Measurements from ENCODE around the gene OGFOD3.
"Not testable (repeated sequence)": the region's sequence is repeated elsewhere in the genome, so short reads cannot be mapped to it uniquely, and the experiment has no call there.

OGFOD3 gene

DNA sequence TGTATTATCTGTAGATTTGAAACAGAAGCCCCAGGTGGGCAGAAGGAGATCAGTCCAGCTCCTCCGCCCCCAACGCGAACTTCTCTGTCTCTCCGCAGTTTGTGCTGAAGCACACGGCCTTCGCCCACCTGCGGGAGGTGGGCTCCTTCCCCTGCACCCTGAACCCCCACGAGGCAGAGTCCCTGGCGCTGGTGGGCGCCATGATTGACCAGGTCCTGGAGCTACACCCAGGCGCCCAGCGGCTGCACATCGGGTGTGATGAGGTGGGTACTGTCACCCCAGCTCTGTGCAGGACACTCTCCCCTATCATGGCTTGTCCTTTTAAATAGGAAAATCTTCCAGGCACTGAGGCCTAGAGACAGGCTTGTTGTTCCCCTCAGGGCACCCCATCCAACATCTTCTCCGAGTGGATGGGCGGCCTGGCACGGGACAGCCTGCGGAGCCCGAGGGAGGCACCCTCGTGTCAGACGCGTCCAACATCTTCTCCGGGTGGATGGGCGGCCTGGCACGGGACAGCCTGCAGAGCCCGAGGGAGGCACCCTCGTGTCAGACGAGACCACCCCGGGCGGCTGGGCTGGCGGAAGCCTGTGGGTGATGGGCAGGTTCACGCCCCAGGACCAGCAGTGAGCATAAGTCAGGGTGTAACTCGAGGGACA, 15.3 kb upstream of the OGFOD3 start:
- DNase-seq (ENCODE audit: low spot score) = no peak

DNA sequence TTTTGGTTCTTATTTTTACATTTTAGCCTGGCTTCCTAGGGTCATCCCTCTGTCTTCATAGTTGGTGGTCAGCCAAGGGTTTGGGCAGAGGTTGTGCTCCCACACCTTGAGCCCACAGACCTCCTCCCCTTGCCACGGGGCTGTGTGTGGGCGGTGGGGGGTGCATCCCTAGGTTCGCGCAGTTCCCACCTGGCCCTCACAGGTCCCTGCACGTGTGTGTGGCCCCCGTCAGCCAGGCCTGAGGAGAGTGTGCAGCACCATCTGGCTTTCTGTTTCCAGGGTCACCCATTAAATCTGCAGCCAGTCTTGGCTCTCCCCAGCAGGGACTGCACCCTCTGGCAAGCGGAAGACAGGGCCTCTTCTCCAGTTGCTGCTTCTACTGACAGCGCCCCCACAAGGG, 13.6 kb upstream of the OGFOD3 start:
- DNase-seq (ENCODE audit: low spot score) = no peak

DNA sequence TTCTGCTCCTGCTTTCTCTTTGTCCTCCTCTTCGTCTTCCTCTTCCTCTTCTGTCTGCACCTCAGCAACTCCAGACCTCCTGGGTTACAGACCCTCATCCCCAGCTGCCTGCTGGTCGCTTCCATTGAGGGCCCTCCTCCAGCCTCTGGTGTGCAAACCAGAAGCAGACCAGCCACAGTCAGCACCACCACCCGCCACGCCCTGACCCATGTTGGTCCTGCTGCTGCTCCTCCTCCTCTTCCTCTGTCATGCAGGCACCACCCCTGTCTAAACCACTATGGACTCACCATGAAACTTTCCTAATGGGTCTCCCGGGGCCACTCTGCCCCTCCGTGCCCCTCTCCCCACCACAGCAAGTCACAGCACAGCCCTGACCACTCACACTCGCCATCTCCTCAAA, 11.4 kb upstream of the OGFOD3 start:
- DNase-seq (ENCODE audit: low spot score) = no peak

DNA sequence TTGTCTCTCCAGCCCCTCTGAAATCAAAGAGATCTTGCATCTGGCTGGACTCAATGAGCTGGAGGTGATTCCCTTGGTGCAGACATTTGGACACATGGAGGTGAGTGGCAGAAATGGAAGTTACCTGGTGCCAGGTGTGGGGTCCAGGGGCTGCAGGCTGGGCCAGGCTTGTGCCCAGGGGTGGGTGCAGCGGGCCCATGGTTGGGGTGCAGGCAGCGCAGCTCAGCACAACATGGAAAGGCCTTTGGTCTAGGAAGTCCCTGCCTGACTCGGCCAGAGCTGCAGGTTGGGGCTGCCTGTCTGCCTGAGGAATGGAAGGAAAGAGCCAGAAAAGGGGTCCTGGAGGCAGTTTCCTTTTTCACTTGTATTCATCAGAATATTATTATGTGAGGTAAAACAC, 10.2 kb upstream of the OGFOD3 start:
- DNase-seq (ENCODE audit: low spot score) = no peak

DNA sequence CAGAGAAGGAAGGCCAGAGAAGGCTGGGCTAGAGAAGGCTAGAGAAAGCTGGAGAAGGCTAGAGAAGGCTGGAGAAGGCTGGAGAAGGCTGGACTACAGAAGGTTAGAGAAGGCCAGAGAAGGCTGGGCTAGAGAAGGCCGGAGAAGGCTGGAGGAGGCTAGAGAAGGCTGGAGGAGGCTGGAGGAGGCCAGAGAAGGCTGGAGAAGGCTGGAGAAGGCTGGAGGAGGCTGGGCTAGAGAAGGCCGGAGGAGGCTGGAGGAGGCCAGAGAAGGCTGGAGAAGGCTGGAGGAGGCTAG, 6.4 kb upstream of the OGFOD3 start:
- DNase-seq (ENCODE audit: low spot score) = no peak

DNA sequence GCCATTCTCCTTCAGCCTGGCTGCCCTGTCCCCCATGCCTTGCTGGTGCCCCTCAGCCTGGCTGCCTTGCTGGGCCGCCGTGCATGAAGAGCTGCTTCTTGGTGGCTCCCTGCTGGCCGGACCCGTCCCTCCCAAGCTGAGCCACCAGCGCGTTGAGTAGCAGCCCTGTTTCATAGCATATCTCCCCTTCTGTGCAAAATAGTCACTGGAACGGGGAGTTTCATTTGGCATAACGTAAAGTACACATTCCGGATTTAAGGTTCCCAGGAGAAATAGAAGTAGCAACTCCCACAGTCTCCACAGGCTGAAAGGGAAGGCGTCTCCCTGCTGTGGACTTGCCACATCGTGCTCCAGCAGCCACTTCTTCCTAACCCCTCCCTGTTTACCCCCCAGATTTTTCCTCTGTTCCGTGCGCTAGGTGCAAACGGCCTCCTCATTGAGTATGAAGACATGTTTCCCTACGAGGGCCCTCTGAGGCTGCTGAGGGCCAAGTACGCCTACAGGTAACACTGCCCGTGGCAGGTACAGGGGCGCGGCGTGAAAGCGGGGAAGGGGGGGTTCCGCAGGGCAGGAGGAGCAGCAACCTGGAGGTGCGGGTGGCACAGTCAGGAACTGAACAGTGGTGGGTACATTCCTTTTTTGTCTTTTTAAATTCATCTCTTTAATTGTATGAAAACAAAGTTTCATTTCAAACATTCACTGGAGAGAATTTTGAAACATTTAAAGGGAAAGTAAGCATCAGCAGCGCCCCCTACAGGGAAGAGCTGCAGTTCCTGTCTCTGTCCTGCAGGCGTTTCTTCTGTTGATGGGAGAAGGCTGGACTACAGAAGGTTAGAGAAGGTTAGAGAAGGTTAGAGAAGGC, 5.8 kb upstream of the OGFOD3 start:
- DNase-seq (ENCODE audit: low spot score) = peak; percentile 34

DNA sequence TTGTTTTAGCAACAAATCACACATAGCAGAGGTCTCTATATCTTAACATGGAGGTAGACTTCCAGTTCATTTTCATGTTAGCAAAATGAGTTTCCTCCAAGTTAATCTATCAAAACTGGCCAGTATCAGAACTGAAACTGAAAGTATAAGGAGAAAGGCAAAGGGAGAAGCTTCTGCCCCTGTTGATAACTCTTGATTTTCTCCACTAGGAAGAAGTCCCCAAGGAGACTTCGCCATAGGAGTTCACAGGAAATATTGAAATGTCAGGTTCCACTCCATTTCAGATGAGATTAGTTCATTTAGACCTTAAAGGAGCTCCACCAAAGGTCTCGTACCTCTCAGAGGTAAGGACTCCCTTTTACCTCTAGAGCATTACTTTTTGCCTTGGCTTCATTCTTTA, 1.2 kb upstream of the OGFOD3 start:
- DNase-seq (ENCODE audit: low spot score) = no peak

DNA sequence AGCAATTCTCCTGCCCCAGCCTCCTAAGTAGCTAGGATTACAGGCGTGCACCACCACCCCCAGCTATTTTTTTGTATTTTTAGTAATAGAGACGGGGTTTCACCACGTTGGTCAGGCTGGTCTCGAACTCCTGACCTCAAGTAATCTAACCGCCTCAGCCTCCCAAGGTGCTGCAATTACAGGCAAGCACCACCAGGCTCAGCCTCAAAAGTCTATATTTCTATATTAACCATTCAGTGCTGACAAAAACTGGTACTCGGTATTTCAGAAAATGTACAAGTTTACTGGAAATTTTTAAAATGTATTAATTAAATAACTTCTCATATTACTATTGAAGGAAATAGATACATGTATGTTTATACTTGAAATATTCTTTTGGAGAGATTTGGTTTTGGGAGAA, 1.6 kb downstream of the OGFOD3 start:
- peak; percentile 56 for DNase-seq (ENCODE audit: low spot score)

DNA sequence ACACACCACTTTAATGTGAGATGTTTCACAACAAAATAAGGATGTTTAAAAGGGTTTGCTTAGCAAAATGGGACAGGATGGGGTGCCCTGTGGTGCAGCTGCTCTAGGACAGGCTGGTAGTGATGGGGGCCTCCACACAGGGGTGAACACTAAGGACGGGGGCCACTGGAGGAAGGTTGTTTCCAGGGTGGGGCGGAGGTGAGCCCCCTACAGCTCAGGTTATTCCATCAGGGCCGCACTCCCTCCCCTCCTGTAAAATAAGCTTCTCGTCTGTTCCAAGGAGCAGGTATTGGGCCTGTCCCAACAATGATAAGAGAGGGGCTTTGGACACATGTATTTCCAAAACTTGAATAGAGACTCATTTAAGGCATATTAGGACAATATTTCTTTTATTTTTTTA, 2.1 kb downstream of the OGFOD3 start:
- DNase-seq (ENCODE audit: low spot score) = no peak

DNA sequence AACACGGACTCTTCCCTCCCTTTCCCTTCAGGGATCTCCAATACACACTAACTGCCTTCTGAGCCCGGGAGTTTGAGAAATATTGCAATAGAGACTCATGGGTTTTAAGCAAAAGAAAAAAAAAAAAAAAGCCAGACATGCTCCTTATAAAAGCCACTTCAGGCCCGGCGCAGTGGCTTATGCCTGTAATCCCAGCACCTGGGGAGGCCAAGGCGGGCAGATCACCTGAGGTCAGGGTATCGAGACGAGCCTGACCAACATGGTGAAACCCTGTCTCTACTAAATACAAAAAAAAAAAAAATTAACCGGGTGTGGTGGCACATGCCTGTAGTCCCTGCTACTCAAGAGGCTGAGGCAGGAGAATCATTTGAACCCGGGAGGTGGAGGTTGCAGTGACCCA, 2.6 kb downstream of the OGFOD3 start:
- DNase-seq (ENCODE audit: low spot score) = no peak

DNA sequence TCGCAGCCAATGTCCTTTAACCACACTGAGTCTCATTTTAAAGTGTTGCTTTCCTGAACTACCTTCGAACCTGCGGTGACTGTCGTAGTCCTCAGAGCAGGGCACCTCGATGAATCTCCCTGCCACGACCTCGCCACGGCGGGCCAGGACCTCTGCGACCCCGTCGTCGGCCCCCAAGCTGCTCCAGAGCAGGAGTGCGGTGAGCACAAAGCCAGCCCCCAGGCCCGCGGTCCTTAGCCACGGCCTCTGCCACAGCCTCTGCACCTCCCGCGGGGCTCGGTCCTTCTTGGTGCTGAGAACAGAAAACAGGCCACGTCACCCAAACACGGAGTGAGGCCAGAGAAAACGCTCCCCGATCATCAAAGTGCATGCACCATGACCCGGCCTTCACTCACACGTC, 3.0 kb downstream of the OGFOD3 start:
- no peak for DNase-seq (ENCODE audit: low spot score)

DNA sequence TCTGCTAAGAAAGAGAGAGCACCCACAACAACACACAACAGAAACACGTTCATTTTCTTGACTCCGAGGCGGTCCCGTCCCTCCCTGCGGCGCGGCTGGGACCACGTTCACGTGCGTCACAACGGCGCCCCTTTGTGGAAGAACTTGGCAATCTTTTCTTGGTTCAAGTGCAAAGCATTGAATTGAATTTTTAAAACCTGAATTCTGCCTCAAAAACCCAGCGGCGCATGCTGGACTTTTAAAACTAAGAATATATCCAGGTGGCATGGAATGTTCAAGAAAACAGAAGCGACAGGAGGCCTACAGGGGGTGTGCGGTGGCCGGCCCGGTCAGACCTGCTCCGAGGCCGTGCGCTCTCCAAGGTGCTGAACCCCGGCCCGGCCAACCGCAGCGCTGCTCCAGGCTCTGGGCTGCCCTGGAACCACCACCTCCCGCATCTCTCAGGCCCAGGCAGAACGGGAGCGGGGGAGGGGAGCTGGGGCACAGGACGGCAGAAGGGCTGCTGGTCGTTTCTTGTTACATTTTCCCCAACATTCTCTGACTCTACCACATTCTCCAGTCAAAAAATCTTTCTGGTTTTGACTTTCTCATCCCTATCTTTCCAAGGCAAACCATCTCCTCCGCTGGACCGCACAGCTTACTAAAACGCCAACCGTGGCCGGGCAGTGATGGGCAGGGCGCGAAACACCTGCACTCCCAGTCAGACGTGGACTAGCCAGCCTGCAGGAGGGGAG, 3.7 kb downstream of the OGFOD3 start:
- DNase-seq (ENCODE audit: low spot score) = peak; percentile 31

DNA sequence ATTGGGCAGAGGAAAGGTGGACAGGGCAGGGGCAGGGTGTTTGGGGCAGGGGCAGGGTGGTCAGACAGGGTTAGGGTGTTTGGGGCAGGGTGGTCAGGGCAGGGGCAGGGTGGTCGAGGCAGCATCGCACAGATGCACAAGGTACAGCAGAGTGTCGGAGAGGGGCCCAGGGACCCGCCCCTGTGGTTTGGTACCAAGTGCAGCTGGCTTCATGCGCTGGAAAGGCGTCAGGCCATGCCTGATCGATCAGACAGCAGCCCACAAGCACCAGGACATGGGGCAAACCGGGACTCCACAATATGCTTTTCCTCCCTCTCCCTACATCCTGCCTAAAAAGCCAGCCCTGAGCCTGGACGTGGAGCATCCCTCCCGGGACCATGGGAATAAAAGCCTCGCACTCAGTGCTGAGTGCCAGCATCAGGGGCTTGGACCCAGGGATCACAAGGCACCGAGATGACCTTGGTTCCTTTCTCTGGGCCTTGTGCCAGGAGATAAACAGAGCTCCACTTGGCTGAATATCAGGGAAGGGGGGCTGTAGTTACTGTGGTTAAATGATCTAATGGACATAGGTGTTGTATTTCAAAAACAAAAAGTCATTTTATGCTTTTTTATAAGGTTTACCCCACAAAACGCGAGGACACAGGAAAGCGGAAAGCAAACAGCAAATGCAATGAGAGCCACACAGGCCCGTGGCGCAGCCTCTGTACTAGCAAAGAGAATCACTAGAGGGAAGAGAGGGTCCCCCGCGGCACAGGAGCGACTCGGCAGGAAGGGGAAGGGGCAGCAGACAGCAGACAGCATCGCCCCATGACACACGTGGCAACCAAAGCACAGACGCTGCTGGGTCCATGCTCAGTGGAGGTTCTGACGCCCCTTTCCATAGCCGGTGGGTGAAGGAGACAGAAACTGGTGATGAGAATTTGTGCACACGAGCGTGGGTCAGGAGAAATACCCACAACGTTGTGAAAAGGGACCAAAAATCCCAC, 5.6 kb downstream of the OGFOD3 start:
- no peak for DNase-seq (ENCODE audit: low spot score)

DNA sequence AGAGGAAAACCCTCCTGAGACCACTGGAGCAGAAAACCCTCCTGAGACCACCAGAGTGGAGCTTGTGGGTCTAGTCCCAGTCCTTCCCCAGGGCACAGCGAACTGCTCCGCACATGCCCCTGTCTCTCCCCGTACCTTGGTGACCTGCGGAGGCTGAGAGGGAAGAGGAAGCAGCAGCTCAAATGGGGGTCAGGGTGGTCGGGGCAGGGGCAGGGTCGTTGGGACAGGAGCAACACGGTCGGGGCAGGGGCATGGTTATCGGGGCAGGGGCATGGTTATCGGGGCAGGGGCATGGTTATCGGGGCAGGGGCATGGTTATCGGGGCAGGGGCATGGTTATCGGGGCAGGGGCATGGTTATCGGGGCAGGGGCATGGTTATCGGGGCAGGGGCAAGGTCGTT, 6.3 kb downstream of the OGFOD3 start:
- DNase-seq (ENCODE audit: low spot score) = not testable (repeated sequence)

DNA sequence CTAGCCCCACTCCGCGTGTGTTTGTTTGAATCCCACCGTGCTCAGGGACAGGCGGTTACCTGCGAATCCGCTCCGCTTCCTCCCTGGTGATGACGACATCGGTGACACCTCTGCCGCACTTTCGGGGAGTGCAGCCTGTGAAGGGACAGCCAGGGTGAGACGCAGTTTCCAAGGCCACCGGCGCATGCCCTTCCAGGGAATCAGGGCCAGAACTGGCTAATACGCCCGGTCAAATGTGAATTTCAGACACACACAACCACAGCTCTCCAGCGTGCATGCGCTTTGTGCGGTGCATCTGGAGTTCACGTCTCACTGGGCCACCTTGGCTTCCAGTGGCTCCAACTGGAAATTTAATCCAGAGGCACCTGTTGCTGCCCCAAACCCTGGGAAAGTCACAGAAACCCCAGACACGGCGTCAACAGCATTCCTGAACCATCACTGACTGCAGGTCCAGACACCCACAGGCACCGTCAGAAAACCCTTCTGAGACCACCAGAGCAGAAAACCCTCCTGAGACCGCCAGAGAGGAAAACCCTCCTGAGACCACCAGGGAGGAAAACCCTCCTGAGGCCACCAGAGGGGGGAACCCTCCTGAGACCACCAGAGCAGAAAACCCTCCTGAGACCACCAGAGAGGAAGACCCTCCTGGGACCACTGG, 6.9 kb downstream of the OGFOD3 start:
- no peak for DNase-seq (ENCODE audit: low spot score)

DNA sequence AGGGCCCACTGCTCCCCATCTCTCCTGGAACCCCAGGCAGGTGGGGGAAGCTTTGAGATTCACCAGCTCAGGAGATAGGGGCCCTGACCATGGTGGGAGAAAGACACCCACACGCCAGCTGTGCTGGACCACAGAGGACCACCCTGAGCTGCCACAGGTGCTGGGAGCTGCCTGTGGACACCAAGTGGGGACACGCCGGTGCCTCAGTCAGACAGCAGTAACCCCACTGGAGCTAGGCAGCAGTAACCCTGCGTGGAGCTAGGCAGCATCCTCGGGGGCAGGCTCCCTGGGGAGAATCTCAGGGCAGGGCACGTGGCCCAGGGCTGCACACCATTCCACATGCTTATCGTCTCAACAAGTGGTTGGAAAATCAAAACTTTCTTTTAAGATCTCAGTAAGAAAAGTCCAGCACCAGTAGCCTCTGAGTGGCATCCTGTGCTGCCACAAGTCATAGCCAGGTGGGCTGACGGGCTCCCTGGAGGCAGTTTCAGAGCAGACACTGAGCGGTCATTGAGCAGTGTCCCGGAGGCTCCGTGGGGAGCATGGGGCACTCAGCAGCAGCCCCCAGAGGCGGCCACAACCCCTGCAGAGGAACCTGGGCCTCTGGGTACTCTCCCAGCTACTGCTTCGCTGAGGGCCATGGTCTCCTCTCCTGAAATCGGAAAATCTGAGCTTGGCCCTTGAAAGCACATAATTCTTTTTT, 8.2 kb downstream of the OGFOD3 start:
- DNase-seq (ENCODE audit: low spot score) = no peak

DNA sequence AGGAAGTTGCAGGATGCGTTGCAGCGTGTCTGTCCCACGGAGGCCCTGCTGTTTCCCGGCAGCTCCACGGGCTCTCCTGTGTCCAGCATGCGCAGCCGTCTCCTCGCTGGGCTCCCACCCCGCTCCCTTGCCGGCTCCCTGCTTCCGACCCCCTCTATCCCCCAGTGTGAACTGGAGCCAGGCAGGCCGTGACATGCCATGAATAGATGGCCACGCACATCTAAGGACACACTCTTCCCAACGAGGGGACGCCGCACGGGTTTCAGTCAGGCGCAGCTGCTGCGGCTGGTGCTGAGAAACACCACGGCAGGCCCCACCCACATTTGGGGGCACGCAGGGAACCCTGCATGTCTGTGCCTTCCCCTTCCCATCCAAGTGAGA, 9.5 kb downstream of the OGFOD3 start:
- DNase-seq (ENCODE audit: low spot score) = no peak

DNA sequence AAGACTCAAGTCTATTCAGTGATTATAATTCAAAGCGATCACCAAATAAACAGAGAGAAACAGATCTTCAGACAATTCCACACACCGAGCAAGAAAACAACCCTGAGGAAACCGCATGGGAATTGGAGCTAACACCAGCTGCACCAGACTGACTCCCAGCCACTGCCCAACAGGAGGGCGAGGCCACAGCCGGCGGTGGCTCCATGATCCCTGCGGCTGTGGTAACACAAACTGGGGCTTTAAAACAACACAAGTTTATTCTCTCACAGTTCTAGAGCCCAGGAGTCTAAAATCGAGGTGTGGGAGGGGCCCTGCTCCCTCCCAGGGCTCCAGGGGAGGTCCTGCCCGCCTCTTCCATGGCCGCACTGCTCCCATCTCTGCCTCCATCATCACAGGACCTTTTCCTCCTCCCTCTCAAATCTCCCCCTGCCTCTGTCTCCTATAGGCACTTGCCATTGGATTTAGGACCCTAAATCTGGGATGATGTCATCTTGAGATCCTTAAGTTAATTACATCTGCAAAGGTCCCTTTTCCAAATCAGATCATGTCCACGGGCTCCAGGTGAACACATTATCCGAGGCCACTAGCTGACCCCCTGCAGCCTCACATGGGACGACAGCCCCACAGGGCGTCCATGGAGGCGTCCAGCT, 10.0 kb downstream of the OGFOD3 start:
- DNase-seq (ENCODE audit: low spot score) = no peak

DNA sequence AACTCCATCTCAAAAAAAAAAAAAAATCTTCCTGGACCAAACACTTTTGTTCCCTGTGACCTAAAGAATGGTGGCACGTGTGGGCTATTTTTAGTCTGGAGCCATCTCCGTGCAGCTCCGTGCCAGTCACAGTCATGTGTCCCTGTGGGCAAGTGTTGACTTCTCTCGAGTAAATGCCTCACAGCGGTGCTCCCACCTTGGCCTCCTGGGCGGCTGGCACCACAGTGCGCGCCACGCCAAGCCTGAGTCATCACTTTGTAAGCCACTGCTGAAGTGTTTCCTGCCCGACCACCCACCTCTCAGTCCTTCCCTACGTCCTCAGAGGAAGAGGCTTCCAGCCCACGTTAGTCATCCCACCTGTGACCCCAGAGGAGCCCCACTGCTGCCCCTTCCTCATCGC, 11.1 kb downstream of the OGFOD3 start:
- DNase-seq (ENCODE audit: low spot score) = no peak

DNA sequence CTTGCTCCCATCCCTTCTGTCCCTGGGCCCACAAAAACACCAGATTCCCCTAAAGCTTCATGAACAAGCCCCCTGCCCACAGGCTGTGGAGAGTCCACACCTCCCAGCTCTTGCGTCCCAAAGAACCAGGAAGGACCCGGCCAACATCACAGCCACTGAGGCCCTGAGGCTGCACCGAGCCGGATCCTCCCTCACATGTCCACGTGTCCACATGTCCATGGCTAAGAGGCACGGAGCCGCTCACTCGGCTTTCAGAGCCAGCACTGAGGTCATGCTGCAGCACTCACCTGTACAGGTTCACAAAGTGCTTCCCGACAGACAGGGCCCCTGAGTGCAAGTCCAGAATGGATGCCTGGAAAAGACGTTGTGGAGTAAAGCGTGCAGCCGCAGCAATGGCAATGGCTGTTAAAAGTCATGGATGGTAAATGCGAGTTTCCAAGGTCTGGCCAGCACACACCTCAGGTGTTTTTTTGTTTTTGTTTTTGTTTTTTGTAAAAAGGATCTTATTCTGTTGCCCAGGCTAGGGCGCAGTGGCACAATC, 12.2 kb downstream of the OGFOD3 start:
- no peak for DNase-seq (ENCODE audit: low spot score)

Measured in RKO (cell line).